ENCODE data around the gene CD164.

- TF ChIP-seq, protein P1, sequence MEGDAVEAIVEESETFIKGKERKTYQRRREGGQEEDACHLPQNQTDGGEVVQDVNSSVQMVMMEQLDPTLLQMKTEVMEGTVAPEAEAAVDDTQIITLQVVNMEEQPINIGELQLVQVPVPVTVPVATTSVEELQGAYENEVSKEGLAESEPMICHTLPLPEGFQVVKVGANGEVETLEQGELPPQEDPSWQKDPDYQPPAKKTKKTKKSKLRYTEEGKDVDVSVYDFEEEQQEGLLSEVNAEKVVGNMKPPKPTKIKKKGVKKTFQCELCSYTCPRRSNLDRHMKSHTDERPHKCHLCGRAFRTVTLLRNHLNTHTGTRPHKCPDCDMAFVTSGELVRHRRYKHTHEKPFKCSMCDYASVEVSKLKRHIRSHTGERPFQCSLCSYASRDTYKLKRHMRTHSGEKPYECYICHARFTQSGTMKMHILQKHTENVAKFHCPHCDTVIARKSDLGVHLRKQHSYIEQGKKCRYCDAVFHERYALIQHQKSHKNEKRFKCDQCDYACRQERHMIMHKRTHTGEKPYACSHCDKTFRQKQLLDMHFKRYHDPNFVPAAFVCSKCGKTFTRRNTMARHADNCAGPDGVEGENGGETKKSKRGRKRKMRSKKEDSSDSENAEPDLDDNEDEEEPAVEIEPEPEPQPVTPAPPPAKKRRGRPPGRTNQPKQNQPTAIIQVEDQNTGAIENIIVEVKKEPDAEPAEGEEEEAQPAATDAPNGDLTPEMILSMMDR (conservative IDR thresholded peaks at IDR 0.05; ENCODE audit: low read depth, low read length), result no peak
- no peak for TF ChIP-seq EZH2 (IDR thresholded peaks at IDR 0.05; ENCODE audit: low read length, unreplicated experiment)
These were observed 59.0 kb downstream of the CD164 start for GRCh38 chr6:109323241-109323640.

Measured in PC-3 (cell line).